IMR-90 (cell line): ENCODE results near the gene CASP1. TPM values are rescaled to one million over a fixed set of nuclear protein-coding genes. Genes with fewer than 3 reads are reported as not detected.

Experiments
- ATAC-seq: fragments of 200-7000 bp; cut with Tn5 transposase; 2 replicates; pipeline ENCODE4 v1.9.1; 2020; ENCODE audit warnings: low read depth, mild to moderate bottlenecking, moderate library complexity
- BruUV-seq: library from RNA; stranded (reverse); fragments of 400-500 nt; replicated peaks from 2 replicates; lab custom pipeline; 2021; lab: Mats Ljungman, UMichigan
- CTCF ChIA-PET: fragments of 300-600 bp; formaldehyde crosslinking; extraction: SDS; loops from one replicate; lab custom pipeline; 2021; ENCODE audit warnings: antibody characterized with exemption; lab: Yijun Ruan, JAX
- POLR2A ChIA-PET: fragments of 300-600 bp; sonication (Branson Sonifier 250); formaldehyde crosslinking; loops from one replicate; lab custom pipeline; 2022; ENCODE audit warnings: antibody characterized with exemption; ENCODE audit not compliant: unreplicated experiment; lab: Charles Lee
- DNase-seq: peaks from one replicate; pipeline ENCODE4 v3.0.0; 2013
- H2AFZ ChIP-seq: replicated peaks from 2 replicates; pipeline ENCODE3; 2013; ENCODE audit warnings: low read length, mild to moderate bottlenecking; ENCODE audit not compliant: poor library complexity
- H2AK5ac ChIP-seq: 2 replicates; pipeline ENCODE4 v1.6.1; 2013; ENCODE audit warnings: low read depth, low read length, inconsistent platforms
- H2AK9ac ChIP-seq: replicated peaks from 2 replicates; pipeline ENCODE3; 2013; ENCODE audit warnings: mild to moderate bottlenecking, low read depth, low read length, moderate library complexity; ENCODE audit not compliant: poor library complexity
- H2BK120ac ChIP-seq: 2 replicates; pipeline ENCODE4 v1.6.1; 2013; ENCODE audit warnings: low read depth, low read length, inconsistent platforms
- H2BK15ac ChIP-seq: 3 replicates; pipeline ENCODE4 v1.6.1; 2013; ENCODE audit warnings: low read depth, low read length, inconsistent platforms
- H2BK20ac ChIP-seq: 2 replicates; pipeline ENCODE4 v1.6.1; 2013; ENCODE audit warnings: low read depth, mild to moderate bottlenecking, inconsistent platforms, low read length, moderate library complexity
- H2BK5ac ChIP-seq: 2 replicates; pipeline ENCODE4 v1.6.1; 2013; ENCODE audit warnings: mild to moderate bottlenecking, low read depth, low read length, inconsistent platforms; ENCODE audit not compliant: poor library complexity, severe bottlenecking
- H3K14ac ChIP-seq: replicated peaks from 2 replicates; pipeline ENCODE4 v1.6.1; 2013; ENCODE audit warnings: low read depth, low read length, inconsistent platforms
- H3K18ac ChIP-seq: 2 replicates; pipeline ENCODE4 v1.6.1; 2013; ENCODE audit warnings: low read depth, low read length, control low read depth
- H3K23ac ChIP-seq: 2 replicates; pipeline ENCODE4 v1.6.1; 2013; ENCODE audit warnings: low read depth, low read length, inconsistent platforms
- H3K27ac ChIP-seq: 2 replicates; pipeline ENCODE4 v1.5.1; 2013; ENCODE audit warnings: mild to moderate bottlenecking, control low read depth, low read length; ENCODE audit not compliant: insufficient read depth
- H3K27me3 ChIP-seq: 2 replicates; pipeline ENCODE4 v1.6.1; 2013; ENCODE audit warnings: low read length; ENCODE audit not compliant: control insufficient read depth, insufficient read depth
- H3K36me3 ChIP-seq: 2 replicates; pipeline ENCODE4 v1.6.1; 2013; ENCODE audit warnings: low read length, mixed read lengths; ENCODE audit not compliant: control insufficient read depth, insufficient read depth
- H3K4ac ChIP-seq: 2 replicates; pipeline ENCODE4 v1.6.1; 2013; ENCODE audit warnings: low read depth, low read length, inconsistent platforms
- H3K4me1 ChIP-seq: 2 replicates; pipeline ENCODE4 v1.6.1; 2013; ENCODE audit warnings: low read length, mixed read lengths; ENCODE audit not compliant: control insufficient read depth, insufficient read depth
- H3K4me2 ChIP-seq: 2 replicates; pipeline ENCODE4 v1.6.1; 2013; ENCODE audit warnings: low read depth, mild to moderate bottlenecking, control low read depth, low read length, moderate library complexity
- H3K4me3 ChIP-seq: 2 replicates; pipeline ENCODE4 v1.5.1; 2013; ENCODE audit warnings: low read depth, mild to moderate bottlenecking, control low read depth, low read length, moderate library complexity; ENCODE audit not compliant: insufficient read depth
- H3K56ac ChIP-seq: 2 replicates; pipeline ENCODE4 v1.6.1; 2013; ENCODE audit warnings: low read length, inconsistent platforms; ENCODE audit not compliant: insufficient read depth; ENCODE audit errors: extremely low read depth
- H3K79me1 ChIP-seq, 2 experiments: 2 replicates each; pipeline ENCODE4 v1.6.1; 2013; ENCODE audit warnings: low read length in 2 of 2, inconsistent platforms in 1 of 2, low read depth in 1 of 2
- H3K9ac ChIP-seq: 2 replicates; pipeline ENCODE4 v1.6.1; 2013; ENCODE audit warnings: low read depth, low read length, control low read depth
- H3K9me1 ChIP-seq: 2 replicates; pipeline ENCODE4 v1.6.1; 2013; ENCODE audit warnings: low read length, inconsistent platforms; ENCODE audit not compliant: insufficient read depth
- H3K9me3 ChIP-seq: 2 replicates; pipeline ENCODE4 v1.6.1; 2013; ENCODE audit warnings: low read length; ENCODE audit not compliant: control insufficient read depth, insufficient read depth
- H4K20me1 ChIP-seq: 2 replicates; pipeline ENCODE4 v1.6.1; 2013; ENCODE audit warnings: low read length, inconsistent platforms; ENCODE audit not compliant: insufficient read depth
- H4K5ac ChIP-seq: 2 replicates; pipeline ENCODE4 v1.6.1; 2013; ENCODE audit warnings: mild to moderate bottlenecking, low read depth, low read length, control low read depth
- H4K8ac ChIP-seq, 2 experiments: 2 replicates each; pipeline ENCODE4 v1.6.1; 2013; ENCODE audit warnings: low read depth in 2 of 2, low read length in 2 of 2, control low read depth in 1 of 2, inconsistent platforms in 1 of 2
- H4K91ac ChIP-seq: 2 replicates; pipeline ENCODE4 v1.6.1; 2013; ENCODE audit warnings: low read depth, low read length, inconsistent platforms; ENCODE audit not compliant: insufficient read depth
- BHLHE40 ChIP-seq: fragments of 150-350 bp; IDR thresholded peaks from 2 replicates; pipeline ENCODE4 v1.6.1; 2016; ENCODE audit warnings: mild to moderate bottlenecking, low read depth, low read length
- CEBPB ChIP-seq: IDR thresholded peaks from 2 replicates; pipeline ENCODE4 v1.6.1; 2012; ENCODE audit warnings: low read depth, low read length, improper control_type of control experiment
- CHD1 ChIP-seq: IDR thresholded peaks from 2 replicates; pipeline ENCODE4 v1.6.1; 2012; ENCODE audit warnings: low read depth, low read length, improper control_type of control experiment
- CTCF ChIP-seq: conservative IDR thresholded peaks from 2 replicates; pipeline ENCODE4 v1.5.1; 2012; ENCODE audit warnings: mild to moderate bottlenecking, low read depth, low read length, improper control_type of control experiment
- ELK1 ChIP-seq: fragments of 150-350 bp; IDR thresholded peaks from 2 replicates; pipeline ENCODE4 v1.6.1; 2016; ENCODE audit warnings: low read depth, mild to moderate bottlenecking, low read length, moderate library complexity, borderline replicate concordance
- FOS ChIP-seq: fragments of 150-350 bp; IDR thresholded peaks from 2 replicates; pipeline ENCODE4 v1.6.1; 2016; ENCODE audit warnings: low read depth, low read length
- MAFK ChIP-seq: IDR thresholded peaks from 2 replicates; pipeline ENCODE4 v1.6.1; 2012; ENCODE audit warnings: low read depth, low read length, improper control_type of control experiment
- MAZ ChIP-seq: IDR thresholded peaks from 2 replicates; pipeline ENCODE4 v1.6.1; 2012; ENCODE audit warnings: low read depth, mild to moderate bottlenecking, low read length, improper control_type of control experiment, moderate library complexity, borderline replicate concordance
- MXI1 ChIP-seq: IDR thresholded peaks from 2 replicates; pipeline ENCODE4 v1.6.1; 2012; ENCODE audit warnings: low read depth, mild to moderate bottlenecking, low read length, moderate library complexity, borderline replicate concordance
- NFE2L2 ChIP-seq: fragments of 150-350 bp; IDR thresholded peaks from 2 replicates; pipeline ENCODE4 v1.6.1; 2016; ENCODE audit warnings: low read depth, mild to moderate bottlenecking, low read length
- POLR2A ChIP-seq: IDR thresholded peaks from 2 replicates; pipeline ENCODE4 v1.6.1; 2012; ENCODE audit warnings: mild to moderate bottlenecking, low read depth, low read length
- RAD21 ChIP-seq: IDR thresholded peaks from 2 replicates; pipeline ENCODE4 v1.6.1; 2012; ENCODE audit warnings: low read length, improper control_type of control experiment
- RCOR1 ChIP-seq: IDR thresholded peaks from 2 replicates; pipeline ENCODE4 v1.6.1; 2012; ENCODE audit warnings: mild to moderate bottlenecking, low read length, improper control_type of control experiment; ENCODE audit not compliant: insufficient replicate concordance
- RFX5 ChIP-seq: IDR thresholded peaks from 2 replicates; pipeline ENCODE4 v1.8.0; 2012; ENCODE audit warnings: low read depth, mild to moderate bottlenecking, low read length, moderate library complexity
- SMC3 ChIP-seq: fragments of 150-350 bp; IDR thresholded peaks from 2 replicates; pipeline ENCODE4 v1.6.1; 2016; ENCODE audit warnings: low read depth, mild to moderate bottlenecking, antibody characterized with exemption, low read length, moderate library complexity
- WGBS, 2 experiments: methylation state at CpG; one replicate each; pipeline versions ENCODE4 v1.1.5 to v1.1.7; 2013; ENCODE audit warnings: missing lambda C conversion rate in 2 of 2; ENCODE audit not compliant: insufficient read length in 1 of 2; ENCODE audit errors: extremely low coverage in 2 of 2; 5-methylcytosine and 5-hydroxymethylcytosine counted together
- dilution Hi-C: fragments of 300-500 bp; cut with HindIII; formaldehyde crosslinking; loops from one replicate; pipeline ENCODE4 v1.14.3; 2018; ENCODE audit warnings: low sequenced_read_pairs; ENCODE audit not compliant: unreplicated experiment
- in situ Hi-C: fragments of 300-500 bp; cut with MboI; formaldehyde crosslinking; loops from 3 replicates; pipeline ENCODE4 v1.14.3; 2019; ENCODE audit warnings: low sequenced_read_pairs, inconsistent platforms, mixed read lengths
- intact Hi-C: fragments of 100-400 bp; cut with micrococcal nuclease; formaldehyde crosslinking; loops from 2 replicates; pipeline ENCODE4 v1.10.0; 2022
- polyA plus RNA-seq, 3 experiments: library from polyadenylated mRNA; depleted of rRNA; stranded (reverse); fragments of >200 nt; gene quantifications; 2 replicates each; pipeline ENCODE4 v1.2.3, GENCODE V29; 2012; ENCODE audit warnings: low replicate concordance in 1 of 3
- total RNA-seq: library from RNA; depleted of rRNA; stranded (reverse); fragments of >200 nt; gene quantifications from 2 replicates; pipeline ENCODE4 v1.2.3, GENCODE V29; 2012
- TF ChIP-seq, protein P1 (sequence below): fragments of 150-350 bp; IDR thresholded peaks from 2 replicates; pipeline ENCODE4 v1.6.1; 2017; ENCODE audit warnings: mild to moderate bottlenecking, antibody characterized with exemption, low read length, low read depth

The CASP1 gene
- total and polyA plus RNA-seq, 2 of the 4 experiments (the other 2 are of a cell fraction): 12.5 to 31.2 TPM

DNA sequence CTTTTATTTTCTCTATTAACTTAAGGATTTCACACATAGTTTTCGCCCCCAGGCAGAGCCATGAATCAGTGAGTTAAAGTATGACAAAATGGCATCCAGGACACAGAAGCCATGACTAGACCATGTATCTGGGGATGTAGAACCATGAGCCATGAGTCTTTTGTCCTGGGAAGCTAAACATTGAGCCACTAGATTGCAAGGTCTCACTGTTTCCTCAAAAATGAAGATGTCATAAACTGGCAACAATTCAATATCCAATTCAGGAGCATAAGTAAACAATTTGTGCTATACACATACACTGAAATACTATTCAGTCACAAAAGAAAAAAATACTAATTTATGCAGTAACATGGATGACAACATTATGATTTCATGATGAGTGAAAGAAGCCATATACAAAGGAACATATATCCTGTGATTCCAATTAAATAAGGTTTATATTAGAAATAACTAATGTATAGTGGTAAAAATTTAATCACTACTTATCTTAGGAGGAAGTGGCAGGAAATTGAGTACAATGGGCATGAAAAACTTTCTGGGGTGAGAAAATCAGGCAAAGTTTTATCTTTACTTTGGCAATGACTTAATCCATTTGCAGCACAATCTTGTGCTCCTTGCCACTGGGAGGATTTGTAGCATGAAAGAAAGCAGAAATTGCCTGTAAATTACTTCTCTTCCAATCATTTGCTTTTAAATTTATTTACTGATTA is 38.7 kb upstream of the CASP1 start:
- Histone ChIP-seq H3K9me3 (no peaks in the 10 kb centered on the region), H4K91ac (no peak overlapping the region), H2BK120ac (no peak overlapping the region), H3K4me3 (no peak overlapping the region), H3K27me3 (no peaks in the 10 kb centered on the region), H3K56ac (no peak overlapping the region), H3K14ac (peak overlapping the region; percentile 37; the same call in 1 of the 2 replicates), H3K4me2 (no peak overlapping the region), H3K4me1 (no peaks in the 10 kb centered on the region; the same call in 1 of the 2 replicates), H2BK15ac (no peak overlapping the region), H2BK20ac (0 out of 2 replicates have a peak overlapping the region, but pooled peaks have one; percentile 18), H3K18ac (no peak overlapping the region), H3K36me3 (no peaks in the 10 kb centered on the region), H3K9ac (no peak overlapping the region), H2AK9ac (no peak overlapping the region), H3K27ac (no peak overlapping the region), H2AK5ac (no peak overlapping the region), H2BK5ac (no peak overlapping the region), H3K79me1 (no peaks in the 10 kb centered on the region), H4K20me1 (no peaks in the 10 kb centered on the region), H2AFZ (no peak overlapping the region), H4K8ac (no peak overlapping the region), H4K5ac (no peak overlapping the region), H3K9me1 (0 out of 2 replicates have a peak, but pooled peaks cover 2% of the 10 kb centered on the region), H3K23ac (no peak overlapping the region), H3K4ac (no peak overlapping the region)
- dilution Hi-C loops: no loop called here
- WGBS, 2 experiments: no CpG with 5 or more reads among the region's 1 CpG
- POLR2A ChIA-PET: no interaction called here
- DNase-seq (peak; percentile 9), ATAC-seq (no peak; the same call in 1 of the 2 replicates)
- CTCF ChIA-PET: no interaction called here
- BruUV-seq: no TSS peak
- TF ChIP-seq CEBPB (no peak), FOS (no peak), NFE2L2 (no peak), MXI1 (no peak), POLR2A (no peak), SMC3 (no peak), CHD1 (no peak), RAD21 (no peak), MAFK (no peak), CTCF (no peak), MAZ (no peak), BHLHE40 (no peak), RFX5 (no peak), RCOR1 (no peak), ELK1 (no peak)
- TF ChIP-seq, protein P1, sequence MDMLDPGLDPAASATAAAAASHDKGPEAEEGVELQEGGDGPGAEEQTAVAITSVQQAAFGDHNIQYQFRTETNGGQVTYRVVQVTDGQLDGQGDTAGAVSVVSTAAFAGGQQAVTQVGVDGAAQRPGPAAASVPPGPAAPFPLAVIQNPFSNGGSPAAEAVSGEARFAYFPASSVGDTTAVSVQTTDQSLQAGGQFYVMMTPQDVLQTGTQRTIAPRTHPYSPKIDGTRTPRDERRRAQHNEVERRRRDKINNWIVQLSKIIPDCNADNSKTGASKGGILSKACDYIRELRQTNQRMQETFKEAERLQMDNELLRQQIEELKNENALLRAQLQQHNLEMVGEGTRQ: no peak
- intact Hi-C loops: no loop called here
- in situ Hi-C loops: no loop called here
